Transverse colon (tissue), 4 donors: ENCODE measurements around the gene SLC36A4. TPM values are rescaled to one million over a fixed set of nuclear protein-coding genes. Genes with fewer than 3 reads are reported as not detected.

ENCODE experiments used
- DNase-seq: peaks from one replicate; pipeline ENCODE4 v3.0.0-alpha.2; 2019
- H3K27ac ChIP-seq, 4 donors: fragments of 200-600 bp; sonication (generic); 2 replicates each; pipeline ENCODE4 v1.5.1; 2016 to 2018; ENCODE audit warnings: inconsistent platforms in 4 of 4
- H3K27me3 ChIP-seq: fragments of 200-600 bp; sonication (generic); 2 replicates; pipeline ENCODE4 v1.5.1; 2017; ENCODE audit warnings: inconsistent platforms
- H3K36me3 ChIP-seq, 4 donors: fragments of 200-600 bp; sonication (generic); 2 replicates each; pipeline ENCODE4 v1.5.1; 2017 to 2019; ENCODE audit warnings: inconsistent platforms in 4 of 4
- H3K4me1 ChIP-seq, 4 donors: fragments of 200-600 bp; sonication (generic); 2 replicates each; pipeline ENCODE4 v1.5.1; 2017 to 2020; ENCODE audit warnings: inconsistent platforms in 4 of 4
- H3K4me3 ChIP-seq, 4 donors: fragments of 200-600 bp; sonication (generic); 1 replicate in 1 of 4; 2 replicates in 3 of 4; pipeline versions ENCODE4 v1.5.1 to v1.6.1; 2017 to 2019; ENCODE audit warnings: inconsistent platforms in 4 of 4
- H3K9me3 ChIP-seq, 2 donors: fragments of 200-600 bp; sonication (generic); 2 replicates each; pipeline ENCODE4 v1.5.1; 2017 to 2019; ENCODE audit warnings: inconsistent platforms in 2 of 2
- CTCF ChIP-seq, 5 experiments: fragments of 200-600 bp in 3 of 5; fragments of 450-650 bp in 2 of 5; sonication (generic) in 3 of 5; IDR thresholded peaks; 1 replicate in 2 of 5; 2 replicates in 3 of 5; pipeline ENCODE4 v1.5.1; 2016 to 2017; ENCODE audit warnings: antibody characterized with exemption in 5 of 5, inconsistent platforms in 3 of 5, mild to moderate bottlenecking in 2 of 5, moderate library complexity in 1 of 5
- EP300 ChIP-seq: sonication (generic); formaldehyde crosslinking; IDR thresholded peaks from one replicate; pipeline ENCODE4 v1.6.1; 2017; ENCODE audit warnings: antibody characterized with exemption, low read depth
- POLR2A ChIP-seq: fragments of 450-650 bp; IDR thresholded peaks from one replicate; pipeline ENCODE4 v1.6.1; 2016; ENCODE audit warnings: antibody characterized with exemption, mild to moderate bottlenecking, moderate library complexity
- POLR2AphosphoS5 ChIP-seq, 3 donors: sonication (generic); formaldehyde crosslinking; IDR thresholded peaks; one replicate each; pipeline ENCODE4 v1.6.1; 2016; ENCODE audit warnings: antibody characterized with exemption in 3 of 3
- WGBS, 2 donors: methylation state at CpG; one replicate each; pipeline ENCODE4 v1.1.5; 2018; ENCODE audit warnings: low coverage in 1 of 2; 5-methylcytosine and 5-hydroxymethylcytosine counted together
- in situ Hi-C, 4 donors: fragments of 200-750 bp; cut with MboI; loops; one replicate each; pipeline versions ENCODE4 v1.15.0 to v1.15.1; 2017; ENCODE audit warnings: low sequenced_read_pairs in 3 of 4, low pct_ligation_motif_present in 1 of 4, low pct_unique_long_range_greater_than_20kb in 1 of 4
- intact Hi-C: fragments of 100-400 bp; cut with DNase I; formaldehyde crosslinking; loops from one replicate; pipeline ENCODE4 v1.15.1; 2023; ENCODE audit warnings: low total_unique reads
- total RNA-seq, 4 donors: library from RNA; depleted of rRNA; stranded (reverse); fragments of >200 nt; gene quantifications; one replicate each; pipeline ENCODE4 v1.1.0, GENCODE V29; 2016

Gene SLC36A4
- total RNA-seq, 4 donors from 2014 or later = 11.7 to 90.5 (median 31.7) TPM

GRCh38 chr11:93133488-93134109, 64.2 kb downstream of the SLC36A4 start:
- intact Hi-C loops = no loop called here
- H3K36me3 ChIP-seq = no peaks in the 10 kb centered on the region
- H3K27me3 ChIP-seq = no peaks in the 10 kb centered on the region
- no peak overlapping the region for H3K4me3 ChIP-seq
- no peaks in the 10 kb centered on the region for H3K4me1 ChIP-seq
- DNase-seq = no peak
- 74 to 82% methylated on average over 4 of the region's 4 CpGs for WGBS, 2 donors
- TF ChIP-seq CTCF (IDR thresholded peaks at IDR 0.05) (no peak), EP300 (no peak), POLR2AphosphoS5 (IDR thresholded peaks at IDR 0.05) (no peak)
- in situ Hi-C loops = no loop called here
- H3K9me3 ChIP-seq = no peaks in the 10 kb centered on the region
- no peak overlapping the region for H3K27ac ChIP-seq

- intact Hi-C loops = no loop called here
- 70 to 78% methylated on average over 1 of the region's 1 CpG for WGBS, 2 donors
- no peak for DNase-seq
- H3K4me3 ChIP-seq = no peak overlapping the region
- no peak overlapping the region for H3K27ac ChIP-seq
- no peaks in the 10 kb centered on the region for H3K4me1 ChIP-seq
- in situ Hi-C loops = no loop called here
- no peaks in the 10 kb centered on the region for H3K9me3 ChIP-seq
- no peaks in the 10 kb centered on the region for H3K36me3 ChIP-seq
- TF ChIP-seq POLR2A = no peak
- no peak for TF ChIP-seq CTCF (IDR thresholded peaks at IDR 0.05)
- TF ChIP-seq POLR2AphosphoS5 (IDR thresholded peaks at IDR 0.05) = no peak
- no peak for TF ChIP-seq EP300
- no peaks in the 10 kb centered on the region for H3K27me3 ChIP-seq
These were observed 65.0 kb downstream of the SLC36A4 start for GRCh38 chr11:93132836-93133235.

GRCh38 chr11:93131709-93132108, 66.1 kb downstream of the SLC36A4 start:
- Histone ChIP-seq H3K27me3 (no peaks in the 10 kb centered on the region), H3K9me3 (no peaks in the 10 kb centered on the region), H3K4me3 (no peak overlapping the region), H3K36me3 (no peaks in the 10 kb centered on the region), H3K27ac (no peak overlapping the region), H3K4me1 (no peaks in the 10 kb centered on the region)
- in situ Hi-C loops (no loop called here), intact Hi-C loops (no loop called here)
- DNase-seq = no peak
- no peak for TF ChIP-seq POLR2AphosphoS5 (IDR thresholded peaks at IDR 0.05)
- TF ChIP-seq CTCF (IDR thresholded peaks at IDR 0.05) = no peak
- no peak for TF ChIP-seq EP300
- TF ChIP-seq POLR2A = no peak
- WGBS, 2 donors = 33 to 45% methylated on average over 2 of the region's 2 CpGs

GRCh38 chr11:93128574-93128973, 69.2 kb downstream of the SLC36A4 start:
- H3K4me1 ChIP-seq = peaks cover 0 to 5% (median 2%) of the 10 kb centered on the region in 4 donors
- no peak overlapping the region for H3K4me3 ChIP-seq
- intact Hi-C loops = no loop called here
- DNase-seq = no peak
- no peaks in the 10 kb centered on the region for H3K27me3 ChIP-seq
- no peak overlapping the region for H3K27ac ChIP-seq
- WGBS, 2 donors = 87 to 92% methylated on average over 3 of the region's 3 CpGs
- in situ Hi-C loops = no loop called here
- H3K9me3 ChIP-seq = no peaks in the 10 kb centered on the region
- no peak for TF ChIP-seq CTCF (IDR thresholded peaks at IDR 0.05)
- TF ChIP-seq EP300 = no peak
- no peak for TF ChIP-seq POLR2AphosphoS5 (IDR thresholded peaks at IDR 0.05)
- no peak for TF ChIP-seq POLR2A
- H3K36me3 ChIP-seq = no peaks in the 10 kb centered on the region
